HepG2 (cell line): Measurements from ENCODE around the gene MEF2D.

Experiments
- JUND ChIP-seq: sonication (generic); formaldehyde crosslinking; IDR thresholded peaks from 2 replicates; pipeline ENCODE4 v1.8.0; 2022; ENCODE audit warnings: mild to moderate bottlenecking, missing genetic modification reagents
- RFX1 ChIP-seq: fragments of 450-650 bp; IDR thresholded peaks from 2 replicates; pipeline ENCODE4 v1.6.1; 2017
- SP1 ChIP-seq, 2 experiments: fragments of 450-650 bp in 1 of 2; sonication (generic) in 1 of 2; formaldehyde crosslinking in 1 of 2; IDR thresholded peaks; 2 replicates each; pipeline versions ENCODE4 v1.4.0 to v1.6.1; 2016 to 2020; ENCODE audit warnings: missing genetic modification reagents in 1 of 2
- TCF12 ChIP-seq, 2 experiments: fragments of 450-650 bp in 1 of 2; sonication (generic) in 1 of 2; formaldehyde crosslinking in 1 of 2; IDR thresholded peaks; 2 replicates each; pipeline versions ENCODE4 v1.6.1 to v1.8.0; 2017 to 2022; ENCODE audit warnings: antibody characterized with exemption in 1 of 2, mild to moderate bottlenecking in 1 of 2, missing genetic modification reagents in 1 of 2, moderate library complexity in 1 of 2
- WIZ ChIP-seq: sonication (generic); formaldehyde crosslinking; IDR thresholded peaks from 2 replicates; pipeline ENCODE4 v1.5.1; 2020; ENCODE audit warnings: mild to moderate bottlenecking, missing genetic modification reagents
- ZNF124 ChIP-seq: sonication (generic); formaldehyde crosslinking; IDR thresholded peaks from 2 replicates; pipeline ENCODE4 v1.4.0; 2020; ENCODE audit warnings: missing genetic modification reagents
- TF ChIP-seq, protein P1 (sequence below): IDR thresholded peaks from 2 replicates; pipeline ENCODE4 v1.6.1; 2016; ENCODE audit warnings: low read depth, borderline replicate concordance

DNA sequence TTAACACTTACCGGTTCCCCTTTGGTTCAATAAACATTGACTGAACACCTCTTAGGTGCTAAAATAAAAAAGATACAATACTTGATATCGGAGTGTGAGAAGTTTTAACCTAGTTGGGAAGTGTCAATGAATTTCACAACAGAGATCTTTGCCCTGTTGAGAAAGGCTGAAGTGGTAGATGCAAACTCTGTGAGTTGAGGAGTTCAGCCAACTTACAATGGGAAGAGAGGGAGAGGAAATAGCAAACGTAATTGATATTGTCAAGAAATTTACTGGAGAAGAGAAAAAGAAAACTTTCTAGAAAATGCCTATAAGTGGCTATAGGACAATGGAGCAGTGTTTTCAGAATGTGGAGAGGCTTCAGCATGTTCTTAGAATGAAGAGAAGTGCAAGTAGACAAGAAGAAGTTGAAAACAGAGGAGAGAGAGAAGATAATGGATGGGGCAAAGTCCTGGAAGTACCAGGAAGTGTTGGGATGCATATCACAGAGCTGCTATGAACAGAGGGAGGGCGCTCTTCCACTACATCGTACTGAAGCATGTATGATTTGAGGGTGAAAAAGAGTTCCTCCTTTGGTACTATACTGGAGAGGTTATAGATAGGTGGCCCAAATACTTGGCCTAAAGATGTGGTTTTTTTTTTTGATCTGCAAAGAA is 48.9 kb downstream of the MEF2D start:
- no peak for TF ChIP-seq ZNF124 (CRISPR knock-in tag)
- TF ChIP-seq TCF12 (IDR thresholded peaks at IDR 0.05), result no peak
- TF ChIP-seq TCF12 (CRISPR knock-in tag; IDR thresholded peaks at IDR 0.05), result no peak
- no peak for TF ChIP-seq SP1 (IDR thresholded peaks at IDR 0.05)
- TF ChIP-seq SP1 (CRISPR knock-in tag; IDR thresholded peaks at IDR 0.05), result no peak
- no peak for TF ChIP-seq RFX1
- TF ChIP-seq JUND (CRISPR knock-in tag), result no peak
- TF ChIP-seq, protein P1, sequence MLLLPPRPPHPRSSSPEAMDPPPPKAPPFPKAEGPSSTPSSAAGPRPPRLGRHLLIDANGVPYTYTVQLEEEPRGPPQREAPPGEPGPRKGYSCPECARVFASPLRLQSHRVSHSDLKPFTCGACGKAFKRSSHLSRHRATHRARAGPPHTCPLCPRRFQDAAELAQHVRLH (CRISPR knock-in tag), result no peak
- no peak for TF ChIP-seq WIZ (CRISPR knock-in tag)
